ENCODE results near the gene DERL3.

The DERL3 gene

GRCh38 chr22:23829845-23830372, 8.9 kb downstream of the DERL3 start:
- Histone ChIP-seq H3K27ac (ENCODE audit: low read length) (no peak overlapping the region), H3K9me3 (ENCODE audit: insufficient read depth, low read length, severe bottlenecking) (no peaks in the 10 kb centered on the region), H3K36me3 (ENCODE audit: insufficient read depth, low read length) (peaks cover 91% of the 10 kb centered on the region), H3K4me1 (ENCODE audit: insufficient read depth, low read length) (peaks cover 27% of the 10 kb centered on the region), H3K4me2 (ENCODE audit: insufficient read depth, low read length) (no peak overlapping the region), H3K9ac (ENCODE audit: low read depth, low read length) (no peak overlapping the region), H3K79me2 (ENCODE audit: insufficient read depth, low read length) (peaks cover 38% of the 10 kb centered on the region), H3K4me3 (ENCODE audit: low read depth in 1 of 2, low read length in 2 of 2) (no peak overlapping the region), H4K20me1 (ENCODE audit: insufficient read depth, low read length) (peaks cover 47% of the 10 kb centered on the region), H3K27me3 (ENCODE audit: insufficient read depth, low read length, poor library complexity) (no peaks in the 10 kb centered on the region), H2AFZ (ENCODE audit: low read depth, low read length) (no peak overlapping the region)
- ATAC-seq (ENCODE audit: insufficient read depth, low read depth) (no peak), DNase-seq (no peak)
- no peak for TF ChIP-seq CTCF (IDR thresholded peaks at IDR 0.05; ENCODE audit: borderline replicate concordance, extremely low read depth, low read length, poor library complexity, severe bottlenecking)
- TF ChIP-seq EZH2 (IDR thresholded peaks at IDR 0.05; ENCODE audit: borderline replicate concordance, low read depth, low read length, severe bottlenecking), result no peak

GRCh38 chr22:23828800-23829680, 9.8 kb downstream of the DERL3 start:
- H3K27ac ChIP-seq (ENCODE audit: low read length), result no peak overlapping the region; the same call in 1 of the 2 replicates
- H2AFZ ChIP-seq (ENCODE audit: low read depth, low read length), result no peak overlapping the region
- DNase-seq, result no peak
- H3K4me3 ChIP-seq (ENCODE audit: low read depth in 1 of 2, low read length in 2 of 2), result no peak overlapping the region
- TF ChIP-seq CTCF (IDR thresholded peaks at IDR 0.05; ENCODE audit: borderline replicate concordance, extremely low read depth, low read length, poor library complexity, severe bottlenecking) (no peak), EZH2 (IDR thresholded peaks at IDR 0.05; ENCODE audit: borderline replicate concordance, low read depth, low read length, severe bottlenecking) (no peak)
- peaks cover 38% of the 10 kb centered on the region for H3K79me2 ChIP-seq (ENCODE audit: insufficient read depth, low read length)
- no peak overlapping the region for H3K4me2 ChIP-seq (ENCODE audit: insufficient read depth, low read length)
- peaks cover 42% of the 10 kb centered on the region for H4K20me1 ChIP-seq (ENCODE audit: insufficient read depth, low read length)
- H3K9ac ChIP-seq (ENCODE audit: low read depth, low read length), result no peak overlapping the region
- H3K9me3 ChIP-seq (ENCODE audit: insufficient read depth, low read length, severe bottlenecking), result no peaks in the 10 kb centered on the region
- H3K27me3 ChIP-seq (ENCODE audit: insufficient read depth, low read length, poor library complexity), result no peaks in the 10 kb centered on the region
- H3K4me1 ChIP-seq (ENCODE audit: insufficient read depth, low read length), result peaks cover 31% of the 10 kb centered on the region
- no peak for ATAC-seq (ENCODE audit: insufficient read depth, low read depth)
- peaks cover 94% of the 10 kb centered on the region for H3K36me3 ChIP-seq (ENCODE audit: insufficient read depth, low read length)

DNA sequence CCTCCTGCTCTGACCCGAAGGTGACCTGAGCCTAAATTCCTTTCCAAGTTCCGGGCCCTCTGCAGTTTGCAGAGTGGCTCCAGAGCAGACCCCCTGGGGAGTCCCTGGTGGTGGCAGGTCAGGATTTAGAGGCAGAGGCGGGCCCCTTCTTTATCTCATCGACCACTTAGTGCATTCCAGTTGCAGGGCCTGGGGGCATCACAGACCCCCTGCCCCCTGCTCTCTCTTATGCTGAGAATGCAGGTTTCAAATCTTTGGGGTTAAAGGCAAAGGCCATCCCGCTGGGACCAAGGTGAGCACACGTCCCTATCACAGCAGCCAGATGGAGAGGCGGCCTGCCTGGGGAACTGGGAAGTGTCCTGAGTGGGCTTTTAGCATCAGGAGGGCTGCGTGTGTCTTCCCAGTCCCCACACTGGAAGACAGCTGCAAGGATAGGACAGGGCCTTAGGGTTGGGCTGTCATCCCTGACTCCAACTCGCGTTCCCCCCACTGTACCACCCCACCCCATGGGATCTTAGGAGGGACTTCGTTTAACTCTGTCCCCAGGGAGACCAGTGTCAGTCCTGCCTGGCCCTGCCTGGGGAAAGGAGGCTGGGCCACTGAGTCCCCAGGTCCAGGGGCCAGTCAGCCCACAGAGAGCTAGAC, 11.3 kb downstream of the DERL3 start:
- no peak for ATAC-seq (ENCODE audit: insufficient read depth, low read depth)
- Histone ChIP-seq H3K4me2 (ENCODE audit: insufficient read depth, low read length) (no peak overlapping the region), H3K4me3 (ENCODE audit: low read depth in 1 of 2, low read length in 2 of 2) (no peak overlapping the region), H3K9ac (ENCODE audit: low read depth, low read length) (no peak overlapping the region), H3K9me3 (ENCODE audit: insufficient read depth, low read length, severe bottlenecking) (no peaks in the 10 kb centered on the region), H3K79me2 (ENCODE audit: insufficient read depth, low read length) (peaks cover 36% of the 10 kb centered on the region), H3K36me3 (ENCODE audit: insufficient read depth, low read length) (peaks cover 94% of the 10 kb centered on the region), H3K27ac (ENCODE audit: low read length) (peak overlapping the region; percentile 69; the same call in 1 of the 2 replicates), H2AFZ (ENCODE audit: low read depth, low read length) (no peak overlapping the region), H3K4me1 (ENCODE audit: insufficient read depth, low read length) (peaks cover 31% of the 10 kb centered on the region), H3K27me3 (ENCODE audit: insufficient read depth, low read length, poor library complexity) (no peaks in the 10 kb centered on the region), H4K20me1 (ENCODE audit: insufficient read depth, low read length) (peaks cover 30% of the 10 kb centered on the region)
- no peak for DNase-seq
- TF ChIP-seq EZH2 (IDR thresholded peaks at IDR 0.05; ENCODE audit: borderline replicate concordance, low read depth, low read length, severe bottlenecking), result no peak
- TF ChIP-seq CTCF (IDR thresholded peaks at IDR 0.05; ENCODE audit: borderline replicate concordance, extremely low read depth, low read length, poor library complexity, severe bottlenecking), result no peak
